ENCODE measurements around the gene ARRB2. TPM values are rescaled to one million over a fixed set of nuclear protein-coding genes. Genes with fewer than 3 reads are reported as not detected.
"Not testable (repeated sequence)": the region's sequence is repeated elsewhere in the genome, so short reads cannot be mapped to it uniquely, and the experiment has no call there.

ARRB2 gene
- total RNA-seq, 4 donors from 2014 or later: 5.5 to 11.8 (median 7.8) TPM

GRCh38 chr17:4710693-4711634 is 532 bp downstream of the ARRB2 start:
- Histone ChIP-seq H3K36me3 (no peaks in the 10 kb centered on the region), H3K4me1 (peaks cover 13 to 19% of the 10 kb centered on the region in 2 donors), H3K4me3 (peak overlapping the region; percentile 66 to 86 (median 75)), H3K27ac (peak overlapping the region; percentile 78 to 94 (median 83)), H3K9me3 (no peaks in the 10 kb centered on the region), H3K27me3 (no peaks in the 10 kb centered on the region)
- in situ Hi-C loops (cut with MboI; ENCODE audit: low sequenced_read_pairs in 4 of 4): loop anchor here in 1 of 4 donors (10.0 kb wide), 1 partner anchor 174 kb away; no protein-coding TSS in a partner anchor
- intact Hi-C loops (cut with DNase I; ENCODE audit: low total_unique reads): loop anchor here (1.0 to 5.0 kb wide), 3 partner anchors 20 to 176 kb away; partner anchors contain the start of genes MED11 and PLD2
- DNase-seq (no peak), ATAC-seq (peak in 1 of 2 donors; percentile 5)
- TF ChIP-seq POLR2A (IDR thresholded peaks at IDR 0.05): peak in 1 of 2 donors; percentile 16
- TF ChIP-seq CTCF (IDR thresholded peaks at IDR 0.05 in 4 of 5, conservative IDR thresholded peaks at IDR 0.05 in 1 of 5): no peak

- peak; percentile 35 to 50 for DNase-seq
Measured at GRCh38 chr17:4711661-4712181, 1.3 kb downstream of the ARRB2 start.

GRCh38 chr17:4712526-4712925 is 2.1 kb downstream of the ARRB2 start:
- H3K9me3 ChIP-seq: no peaks in the 10 kb centered on the region
- H3K36me3 ChIP-seq: no peaks in the 10 kb centered on the region
- intact Hi-C loops (cut with DNase I; ENCODE audit: low total_unique reads): loop anchor here (5.0 kb wide), 2 partner anchors 95 to 175 kb away; partner anchors contain the start of gene PLD2
- peak overlapping the region in 2 of 4 donors; percentile 78 to 85 for H3K27ac ChIP-seq
- ATAC-seq (no peak), DNase-seq (no peak)
- peaks cover 13 to 19% of the 10 kb centered on the region in 2 donors for H3K4me1 ChIP-seq
- TF ChIP-seq POLR2A (IDR thresholded peaks at IDR 0.05) (no peak), CTCF (IDR thresholded peaks at IDR 0.05 in 4 of 5, conservative IDR thresholded peaks at IDR 0.05 in 1 of 5) (no peak)
- H3K4me3 ChIP-seq: peak overlapping the region in 1 of 4 donors; percentile 66
- in situ Hi-C loops (cut with MboI; ENCODE audit: low sequenced_read_pairs in 4 of 4): loop anchor here in 1 of 4 donors (10.0 kb wide), 1 partner anchor 172 kb away; no protein-coding TSS in a partner anchor
- H3K27me3 ChIP-seq: no peaks in the 10 kb centered on the region

More at GRCh38 chr17:4711661-4712181, 1.3 kb downstream of the ARRB2 start:
- Histone ChIP-seq H3K27me3 (no peaks in the 10 kb centered on the region), H3K4me1 (peaks cover 13 to 19% of the 10 kb centered on the region in 2 donors), H3K36me3 (no peaks in the 10 kb centered on the region), H3K9me3 (no peaks in the 10 kb centered on the region), H3K27ac (peak overlapping the region; percentile 4 to 85 (median 46)), H3K4me3 (peak overlapping the region in 2 of 4 donors; percentile 66 to 76)
- no peak for ATAC-seq
- in situ Hi-C loops (cut with MboI; ENCODE audit: low sequenced_read_pairs in 4 of 4) (loop anchor here in 1 of 4 donors (10.0 kb wide), 1 partner anchor 173 kb away; no protein-coding TSS in a partner anchor), intact Hi-C loops (cut with DNase I; ENCODE audit: low total_unique reads) (loop anchor here (5.0 kb wide), 2 partner anchors 96 to 176 kb away; partner anchors contain the start of gene PLD2)
- TF ChIP-seq CTCF (IDR thresholded peaks at IDR 0.05 in 4 of 5, conservative IDR thresholded peaks at IDR 0.05 in 1 of 5) (no peak), POLR2A (IDR thresholded peaks at IDR 0.05) (no peak)

- H3K9me3 ChIP-seq, H3K36me3 ChIP-seq, H3K27ac ChIP-seq, H3K4me3 ChIP-seq, DNase-seq, ATAC-seq, H3K27me3 ChIP-seq: not testable (repeated sequence)
- in situ Hi-C loops (cut with MboI; ENCODE audit: low sequenced_read_pairs in 4 of 4): loop anchor here in 1 of 4 donors (10.0 kb wide), 1 partner anchor 170 kb away; no protein-coding TSS in a partner anchor
- peaks cover 13 to 19% of the 10 kb centered on the region in 2 donors for H3K4me1 ChIP-seq
- intact Hi-C loops (cut with DNase I; ENCODE audit: low total_unique reads): loop anchor here (5.0 kb wide), 2 partner anchors 93 to 173 kb away; partner anchors contain the start of gene PLD2
Measured at GRCh38 chr17:4714340-4715062, 4.1 kb downstream of the ARRB2 start.
